GM18873 (cell line): ENCODE data around the gene RDH13.
"Not testable (repeated sequence)": the region's sequence is repeated elsewhere in the genome, so short reads cannot be mapped to it uniquely, and the experiment has no call there.

Source experiments
- ATAC-seq: cut with Tn5 transposase; IDR thresholded peaks from one replicate; pipeline ENCODE4 v1.9.1; 2021; ENCODE audit warnings: mild to moderate bottlenecking, moderate library complexity, moderate number of reproducible peaks; ENCODE audit not compliant: unreplicated experiment, low FRiP score

RDH13 gene

DNA sequence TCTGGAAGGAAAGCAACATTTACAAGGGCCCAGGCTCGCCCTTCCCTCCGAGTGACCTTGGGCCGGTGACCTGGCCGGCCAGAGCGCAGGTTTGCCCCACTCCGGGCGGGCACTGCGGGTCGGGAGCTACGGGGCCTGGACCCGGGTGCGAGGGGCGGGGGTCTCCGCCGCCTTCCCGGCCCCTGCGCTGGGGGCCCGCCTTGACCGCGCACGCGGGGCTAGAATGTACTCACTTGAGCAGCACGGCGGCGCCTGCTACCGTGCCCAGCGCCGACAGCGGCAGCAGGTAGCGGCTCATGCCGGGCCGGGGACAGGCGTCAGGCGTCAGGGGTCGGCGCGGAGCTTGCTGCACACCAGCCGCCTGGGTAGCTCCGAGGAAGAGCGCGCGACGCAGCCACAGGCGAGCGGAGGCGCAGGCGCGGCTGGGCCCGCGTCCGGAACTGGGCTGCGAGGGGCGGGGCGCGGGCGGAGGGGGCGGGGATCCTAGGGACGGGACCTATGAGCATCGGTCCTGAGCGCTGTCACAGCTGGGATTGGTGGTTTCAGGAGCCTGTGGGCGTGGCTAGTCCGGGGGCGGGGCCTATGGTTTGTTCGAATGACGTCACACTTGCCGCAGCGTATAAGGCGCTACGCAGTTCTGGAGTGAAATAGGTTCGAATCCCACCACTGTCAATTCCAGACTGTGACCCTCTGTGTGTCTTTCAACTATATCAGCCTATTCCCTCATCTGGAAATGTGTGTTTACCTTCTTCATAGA is at the start of gene RDH13:
Gene RDH13 (minus strand): TSS at position 414 of the 757 bp plus-strand sequence. CDS start 116 bp downstream, at position 298.
- ATAC-seq: peak; percentile 64

DNA sequence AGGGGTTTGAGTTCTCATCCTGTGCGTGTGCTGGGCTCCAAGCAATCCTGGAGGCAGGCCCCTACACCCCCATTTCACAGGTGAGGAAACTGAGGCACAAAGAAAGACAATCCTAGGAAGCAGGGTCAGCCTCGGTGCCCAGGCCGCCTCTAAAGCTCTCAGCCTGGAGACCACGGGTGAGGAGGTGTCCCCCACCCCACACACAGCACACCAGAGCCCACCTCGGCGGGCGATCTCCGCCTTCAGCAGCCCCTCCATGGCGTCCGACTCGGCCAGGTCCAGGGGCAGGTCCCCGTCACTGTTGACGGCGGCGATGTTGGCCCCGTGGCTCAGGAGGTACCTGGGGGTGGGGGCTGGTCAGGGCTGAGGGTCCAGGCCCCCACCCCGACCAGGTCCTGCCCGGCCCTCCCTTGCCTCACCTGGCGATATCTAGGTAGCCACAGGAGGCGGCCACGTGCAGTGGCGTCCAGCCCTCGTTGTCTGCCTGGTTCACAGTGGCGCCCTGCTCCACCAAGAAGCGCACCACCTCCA is 49.4 kb upstream of the RDH13 start:
- ATAC-seq: no peak

DNA sequence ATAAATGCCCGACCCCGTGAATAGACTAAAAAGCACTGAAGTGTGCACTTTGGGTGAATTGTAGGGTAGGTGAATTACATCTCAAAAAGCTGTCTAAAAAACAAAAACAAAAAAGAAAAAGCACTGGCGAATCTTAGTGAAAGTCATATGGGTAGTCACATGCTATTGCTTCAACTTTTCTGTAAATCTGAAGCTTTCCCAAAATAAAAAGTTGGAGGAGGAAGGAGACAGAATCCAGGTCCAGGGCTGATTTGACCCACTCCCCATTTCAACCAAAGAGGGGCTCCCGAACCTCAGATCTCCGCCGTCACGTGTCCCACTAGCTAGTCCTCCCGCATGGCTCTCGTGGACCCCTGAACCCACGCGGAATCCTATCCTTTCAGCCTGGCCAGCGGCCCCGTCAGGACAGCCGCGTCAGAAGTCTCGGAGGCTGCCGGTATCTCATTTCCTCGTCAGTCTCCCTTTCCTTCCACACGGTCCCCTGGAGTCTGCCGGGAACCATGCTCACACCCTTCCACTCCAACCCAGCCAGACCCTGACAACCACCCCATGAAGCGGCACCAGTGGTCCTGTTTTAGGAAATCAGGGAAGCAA is 48.4 kb upstream of the RDH13 start:
- ATAC-seq: no peak

DNA sequence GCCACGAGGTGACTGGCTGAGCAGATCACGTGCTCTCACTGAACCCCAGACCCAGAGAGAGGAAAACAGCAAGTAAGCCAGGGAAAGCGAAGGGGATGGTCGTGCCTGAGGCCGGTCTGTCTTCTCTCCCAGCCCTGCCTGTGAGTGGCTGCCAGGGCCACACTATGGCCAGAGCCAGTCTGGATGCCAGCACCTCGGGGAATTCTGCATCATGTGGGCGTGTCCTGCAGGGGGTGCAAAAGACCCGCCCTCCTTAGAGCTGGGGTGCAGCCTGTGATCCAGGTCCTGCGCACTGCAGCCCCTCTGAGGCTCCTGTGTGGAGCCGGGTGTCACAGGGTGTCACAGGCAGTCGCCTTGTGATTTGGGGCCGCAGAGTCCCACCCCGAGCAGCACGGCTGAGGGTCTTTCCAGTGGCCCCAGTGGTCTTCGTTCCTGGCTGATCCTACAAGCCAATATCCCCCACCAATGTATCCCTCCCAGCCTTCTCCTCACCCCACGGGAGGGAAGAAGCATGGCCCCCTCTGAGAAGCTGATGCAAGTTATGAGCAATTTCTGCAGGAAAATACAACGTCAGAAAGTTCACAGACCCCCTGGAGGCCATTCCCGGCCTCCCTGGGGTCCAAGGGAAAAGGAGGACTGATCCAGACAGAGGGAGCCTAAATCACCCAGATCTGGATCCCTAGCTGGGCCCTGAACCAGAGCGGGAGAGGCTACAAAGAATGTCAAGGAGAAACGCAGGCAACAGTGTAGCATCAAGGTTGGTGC is 46.8 kb upstream of the RDH13 start:
- no peak for ATAC-seq

GRCh38 chr19:55107252-55107651 is 44.3 kb upstream of the RDH13 start:
- ATAC-seq: not testable (repeated sequence)

GRCh38 chr19:55106591-55106990 is 43.6 kb upstream of the RDH13 start:
- no peak for ATAC-seq

DNA sequence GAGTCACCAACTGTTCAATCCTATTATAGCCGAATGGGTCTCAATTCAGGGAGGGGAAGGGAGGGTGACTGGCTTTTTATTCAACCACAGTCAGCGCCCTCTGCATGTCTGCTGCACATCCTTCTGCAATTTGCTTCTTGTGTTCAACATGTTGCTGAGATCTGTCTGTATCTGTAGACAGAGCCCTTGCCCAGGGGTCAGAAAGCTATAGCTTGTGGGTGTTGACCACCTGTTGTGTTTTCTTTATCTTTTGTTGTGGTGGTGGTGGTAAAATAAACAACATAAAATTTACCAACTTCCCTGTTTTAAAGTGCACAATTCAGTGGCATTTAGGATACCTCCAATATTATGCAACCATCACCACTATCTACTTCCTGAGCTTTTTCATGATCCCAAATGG is 42.3 kb upstream of the RDH13 start:
- no peak for ATAC-seq

GRCh38 chr19:55103190-55103589 is 40.2 kb upstream of the RDH13 start:
- ATAC-seq: no peak

DNA sequence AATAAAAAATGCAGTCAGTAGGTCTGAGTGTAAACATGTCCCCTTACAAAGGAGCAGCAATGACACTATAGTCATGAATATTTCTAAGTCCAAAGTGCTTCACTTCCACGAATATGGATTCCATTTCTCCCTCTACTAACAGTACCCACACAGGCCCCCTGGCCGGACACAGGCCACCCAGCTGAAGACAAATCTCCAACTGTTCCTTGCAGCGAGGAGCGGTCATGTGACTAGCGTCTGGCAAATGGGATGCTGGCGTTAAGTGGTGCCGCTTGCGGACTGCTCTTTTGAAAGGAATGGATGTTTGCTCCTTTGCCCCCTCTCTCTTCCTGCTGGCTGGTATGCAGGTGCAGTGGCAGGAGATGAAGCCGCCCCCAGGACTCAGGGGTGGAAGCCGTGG is 38.3 kb upstream of the RDH13 start:
- no peak for ATAC-seq

GRCh38 chr19:55099557-55100506 is 36.9 kb upstream of the RDH13 start:
- no peak for ATAC-seq

- ATAC-seq: no peak
Observed at GRCh38 chr19:55098716-55099556, 36.0 kb upstream of the RDH13 start.

DNA sequence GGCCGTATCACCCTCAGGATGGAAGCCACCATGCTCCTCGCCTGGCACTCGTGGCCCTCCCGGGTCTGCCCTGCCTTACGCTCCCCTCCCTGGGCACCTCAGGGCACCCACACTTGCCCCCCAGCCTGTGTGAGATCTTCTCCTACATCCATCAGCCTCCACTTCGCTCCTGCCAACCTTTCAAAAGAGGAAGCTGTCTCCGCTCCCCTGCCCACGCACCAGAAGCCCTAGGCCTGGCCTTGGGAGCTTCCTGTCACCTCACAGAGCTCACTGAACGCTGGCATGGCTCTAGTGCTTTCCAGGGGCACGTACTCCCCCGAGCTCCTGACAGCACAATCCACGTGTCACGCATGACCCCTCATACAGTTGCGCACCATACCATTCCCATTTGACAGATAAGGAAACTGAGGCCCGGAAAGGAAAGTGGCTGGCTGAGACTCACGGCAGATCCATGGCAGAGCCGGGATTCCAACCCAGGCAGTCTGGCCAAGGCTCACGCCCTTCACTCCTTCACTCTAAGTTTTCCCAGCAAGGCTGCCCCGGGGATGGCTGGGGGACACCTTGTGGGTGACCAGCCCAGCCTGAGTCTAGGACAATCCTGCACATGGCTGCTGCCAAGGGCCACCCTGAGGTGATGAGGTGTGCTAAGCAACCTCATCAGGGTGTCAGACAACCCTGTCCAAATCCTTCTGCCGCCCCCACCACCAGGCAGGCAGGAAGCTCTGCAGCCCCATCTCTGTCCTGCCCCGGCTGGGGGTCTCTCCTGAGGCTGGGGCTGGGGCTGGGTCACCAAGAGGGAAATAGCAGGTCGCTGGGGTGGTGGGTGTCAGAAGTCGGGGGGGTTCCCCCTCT is 35.1 kb upstream of the RDH13 start:
- no peak for ATAC-seq

DNA sequence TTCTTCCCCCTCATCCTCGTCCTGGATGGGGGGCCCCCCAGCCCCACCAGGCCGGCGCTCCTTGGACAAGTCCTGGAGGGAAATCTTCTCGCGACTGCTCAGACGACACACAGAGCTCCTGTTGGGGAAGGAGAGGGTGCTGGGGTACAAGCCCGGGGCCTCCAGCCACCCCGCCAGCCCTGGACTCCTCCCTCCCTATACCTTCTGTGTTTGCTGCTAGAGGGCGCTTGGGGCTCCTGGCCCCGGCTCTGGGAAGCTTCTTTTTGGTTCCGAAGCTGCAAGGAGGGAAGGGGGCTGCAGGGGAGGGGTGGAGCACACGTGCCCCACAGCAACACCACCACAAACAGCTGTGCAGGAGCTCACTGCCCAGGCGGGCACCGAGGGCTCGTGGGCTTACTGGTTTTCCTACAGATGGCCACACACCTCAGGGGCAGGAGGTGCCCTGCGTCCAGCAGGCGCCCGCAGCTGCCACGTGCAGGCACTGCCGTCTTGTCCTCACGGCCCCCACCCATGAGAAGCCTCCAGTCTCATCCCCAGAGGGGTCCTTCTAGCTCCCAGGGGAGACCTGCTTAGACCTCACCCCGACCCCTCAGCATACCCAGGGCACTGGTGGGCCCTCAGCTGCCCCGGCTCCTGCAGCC is 33.2 kb upstream of the RDH13 start:
- ATAC-seq: no peak

DNA sequence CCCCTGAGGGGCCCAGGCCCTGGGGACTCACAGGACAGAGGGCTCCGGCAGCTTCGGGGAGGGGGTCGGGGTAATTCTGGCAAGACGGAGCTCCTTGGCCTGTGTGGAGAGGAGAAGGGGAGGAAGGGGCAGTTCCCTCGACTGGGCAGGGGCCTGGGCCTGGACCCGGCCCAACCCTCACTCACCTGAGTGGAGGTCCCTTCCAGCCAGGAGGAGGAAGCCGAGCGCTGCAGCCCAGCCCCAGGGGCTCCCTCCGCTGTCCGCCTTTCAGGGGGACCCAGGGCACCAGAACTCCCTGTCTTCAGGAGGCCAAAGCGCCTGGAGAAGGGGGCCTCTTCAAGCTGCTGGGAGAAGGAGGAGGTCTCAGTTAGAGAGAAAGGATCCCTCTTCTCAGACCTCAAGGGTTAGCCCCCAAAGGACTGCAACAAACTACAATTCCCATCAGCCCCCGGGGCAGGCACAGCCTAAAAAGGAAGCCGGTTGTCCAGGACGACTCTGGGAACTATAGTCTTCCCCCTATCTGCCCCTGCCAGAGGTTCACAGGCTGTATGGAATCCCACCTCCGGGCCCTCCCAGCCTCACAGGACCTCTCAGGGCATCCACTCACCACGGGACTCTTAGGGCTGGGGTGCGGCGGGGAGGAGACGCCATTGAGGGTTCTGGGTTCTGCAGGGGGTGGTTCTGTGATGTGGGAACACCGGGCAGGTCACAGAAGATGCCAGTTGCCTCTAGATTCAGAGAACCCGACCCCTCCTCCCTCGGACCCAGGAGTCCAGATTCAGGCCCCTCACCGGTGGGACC is 32.5 kb upstream of the RDH13 start:
- no peak for ATAC-seq

DNA sequence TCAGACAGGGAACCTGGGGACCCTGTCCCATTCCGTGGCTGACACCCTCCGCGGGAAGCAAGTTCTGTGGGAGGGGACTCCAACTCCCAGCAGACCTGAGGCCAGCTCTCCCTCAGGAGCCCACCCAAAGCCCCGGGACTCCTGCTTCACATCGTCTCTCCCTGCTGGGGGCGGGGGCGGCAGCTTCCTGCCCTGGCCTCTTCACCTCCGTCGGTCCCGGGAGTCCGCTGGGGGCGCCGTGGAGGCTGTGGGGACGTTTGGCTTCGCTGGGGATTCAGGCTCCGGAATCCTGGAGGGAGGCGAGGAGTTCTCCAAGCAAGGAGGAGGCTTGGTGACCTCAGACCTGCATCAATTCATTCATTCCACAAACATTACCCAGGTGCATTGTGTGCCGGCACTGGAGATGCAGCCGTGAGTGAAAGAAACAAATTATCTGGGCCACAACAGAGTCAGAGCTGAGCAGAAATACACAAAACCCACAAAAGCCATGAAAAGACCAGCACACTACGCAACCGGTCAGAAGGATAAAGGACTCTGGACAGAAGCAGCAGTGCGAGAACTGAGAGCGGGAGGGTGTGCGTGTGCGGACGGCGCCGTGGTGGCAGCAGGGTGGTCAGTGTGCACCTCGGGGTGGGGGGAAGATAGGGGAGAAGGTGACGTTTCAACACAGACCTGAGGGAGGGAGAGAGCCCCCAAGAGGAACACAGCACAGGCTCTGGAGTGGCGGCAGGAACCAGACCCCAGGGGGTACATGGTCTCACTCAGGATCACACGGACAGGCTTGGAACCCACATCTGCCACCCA is 31.7 kb upstream of the RDH13 start:
- ATAC-seq: no peak
